Muscle of arm (tissue), 12 donors: ENCODE data around the gene ARIH2. TPM values are rescaled to one million over a fixed set of nuclear protein-coding genes. Genes with fewer than 3 reads are reported as not detected.

Experiments
- DNase-seq: peaks from one replicate; pipeline ENCODE4 v3.0.0-alpha.2; 2013
- polyA plus RNA-seq, 12 donors: library from polyadenylated mRNA; unstranded; fragments of 120-200 nt; gene quantifications; one replicate each; pipeline ENCODE4 v1.2.1, GENCODE V29; 2013; ENCODE audit not compliant: insufficient read length in 12 of 12

Gene ARIH2
- polyA plus RNA-seq, 12 donors, result 48.3 to 95.2 (median 61.1) TPM; not detected in 1

GRCh38 chr3:48926425-48927392, 8.1 kb downstream of the ARIH2 start:
- no peak for DNase-seq

GRCh38 chr3:48927928-48928327, 9.3 kb downstream of the ARIH2 start:
- DNase-seq, result no peak

- DNase-seq, result no peak
These were observed 10.0 kb downstream of the ARIH2 start for GRCh38 chr3:48928679-48929078.

GRCh38 chr3:48929358-48930035, 10.9 kb downstream of the ARIH2 start:
- no peak for DNase-seq

- no peak for DNase-seq
These were observed 11.9 kb downstream of the ARIH2 start for GRCh38 chr3:48930590-48930989.

GRCh38 chr3:48931944-48932580, 13.4 kb downstream of the ARIH2 start:
- no peak for DNase-seq

GRCh38 chr3:48934333-48934991, 15.8 kb downstream of the ARIH2 start:
- DNase-seq, result no peak

- DNase-seq, result no peak
These were observed 16.9 kb downstream of the ARIH2 start for GRCh38 chr3:48935530-48935929.

GRCh38 chr3:48938156-48938555, 19.5 kb downstream of the ARIH2 start:
- DNase-seq, result no peak

- no peak for DNase-seq
These were observed 20.0 kb downstream of the ARIH2 start for GRCh38 chr3:48938689-48939088.

- DNase-seq, result no peak
These were observed 26.8 kb downstream of the ARIH2 start for GRCh38 chr3:48945432-48945831.

- DNase-seq, result no peak
These were observed 27.4 kb downstream of the ARIH2 start for GRCh38 chr3:48945891-48946549.

- DNase-seq, result no peak
These were observed 30.7 kb downstream of the ARIH2 start for GRCh38 chr3:48949376-48949717.

GRCh38 chr3:48950051-48950450, 31.4 kb downstream of the ARIH2 start:
- no peak for DNase-seq

- DNase-seq, result no peak
These were observed 33.1 kb downstream of the ARIH2 start for GRCh38 chr3:48951764-48952163.

GRCh38 chr3:48952510-48953118, 34.0 kb downstream of the ARIH2 start:
- no peak for DNase-seq

GRCh38 chr3:48957006-48957705, 38.5 kb downstream of the ARIH2 start:
- no peak for DNase-seq

GRCh38 chr3:48960841-48961413, 42.3 kb downstream of the ARIH2 start:
- no peak for DNase-seq

- no peak for DNase-seq
These were observed 43.7 kb downstream of the ARIH2 start for GRCh38 chr3:48962340-48962739.

- DNase-seq, result no peak
These were observed 44.3 kb downstream of the ARIH2 start for GRCh38 chr3:48962939-48963338.
